Mucosa of rectum (tissue), 2 donors: ENCODE results near the gene TBATA.

Experiments used
- H3K27ac ChIP-seq, 2 donors: one replicate each; pipeline ENCODE4 v1.7.0; 2013; ENCODE audit warnings: inconsistent platforms in 2 of 2, low read depth in 2 of 2, low read length in 2 of 2
- H3K27me3 ChIP-seq, 2 donors: one replicate each; pipeline ENCODE4 v1.7.0; 2013; ENCODE audit warnings: low read length in 2 of 2; ENCODE audit not compliant: control insufficient read depth in 2 of 2, insufficient read depth in 2 of 2
- H3K36me3 ChIP-seq, 2 donors: one replicate each; pipeline ENCODE4 v1.7.0; 2013; ENCODE audit warnings: low read length in 2 of 2; ENCODE audit not compliant: control insufficient read depth in 2 of 2, insufficient read depth in 2 of 2
- H3K4me1 ChIP-seq, 2 donors: one replicate each; pipeline ENCODE4 v1.7.0; 2013; ENCODE audit warnings: low read length in 2 of 2, mild to moderate bottlenecking in 1 of 2; ENCODE audit not compliant: control insufficient read depth in 2 of 2, insufficient read depth in 2 of 2
- H3K4me3 ChIP-seq, 2 donors: one replicate each; pipeline ENCODE4 v1.7.0; 2013; ENCODE audit warnings: low read length in 2 of 2
- H3K9ac ChIP-seq, 2 donors: one replicate each; pipeline ENCODE4 v1.7.0; 2013; ENCODE audit warnings: low read length in 2 of 2, low read depth in 1 of 2, mild to moderate bottlenecking in 1 of 2
- H3K9me3 ChIP-seq, 2 donors: one replicate each; pipeline ENCODE4 v1.7.0; 2013; ENCODE audit warnings: low read length in 2 of 2; ENCODE audit not compliant: control insufficient read depth in 2 of 2
- donor health status: healthy.
- donor health status: Normal muscosa, but diverticular disease.

TBATA gene

DNA sequence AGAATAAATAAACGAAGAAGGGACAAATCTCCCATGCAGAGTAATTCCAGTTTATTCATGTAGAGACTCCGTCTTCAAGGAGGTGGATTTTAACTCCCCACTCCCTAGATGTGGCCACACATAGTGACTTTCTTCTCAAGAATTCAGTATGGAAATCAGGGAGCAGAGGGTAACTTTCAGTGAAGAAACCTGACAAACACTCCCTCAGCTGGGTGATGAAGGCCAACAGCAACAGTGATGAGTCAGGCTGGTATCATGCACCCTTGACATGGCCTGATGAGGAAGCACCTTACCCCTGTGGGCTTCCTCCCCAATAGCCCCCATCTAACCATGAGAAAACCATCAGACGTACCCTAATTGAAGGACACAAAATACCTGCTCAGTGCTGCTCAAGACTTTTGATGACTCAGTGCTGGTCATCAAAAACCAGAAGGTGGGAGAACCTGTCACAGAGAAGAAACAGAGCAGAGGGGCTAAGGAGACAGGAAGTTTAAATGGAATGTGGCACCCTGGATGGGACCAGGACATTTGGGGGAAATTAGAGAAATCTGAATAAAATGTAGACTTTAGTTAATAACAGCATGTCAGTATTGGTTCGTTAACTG lies 62.3 kb downstream of the TBATA start:
- no peaks in the 10 kb centered on the region for H3K9me3 ChIP-seq
- no peak overlapping the region for H3K27ac ChIP-seq
- no peak overlapping the region for H3K9ac ChIP-seq
- no peaks in the 10 kb centered on the region for H3K36me3 ChIP-seq
- H3K4me3 ChIP-seq = no peak overlapping the region
- H3K4me1 ChIP-seq = no peaks in the 10 kb centered on the region
- no peaks in the 10 kb centered on the region for H3K27me3 ChIP-seq
